K562 (cell line): ENCODE results near the gene CAPN8. TPM values are rescaled to one million over a fixed set of nuclear protein-coding genes. Genes with fewer than 3 reads are reported as not detected.

ENCODE experiments used
- ATAC-seq: fragments of 200-7000 bp; cut with Tn5 transposase; 3 replicates; pipeline ENCODE4 v1.9.1; 2020; ENCODE audit warnings: moderate library complexity
- BruUV-seq: library from RNA; stranded (reverse); fragments of 400-500 nt; replicated peaks from 2 replicates; lab custom pipeline; 2021; lab: Mats Ljungman, UMichigan
- CTCF ChIA-PET: fragments of 300-600 bp; formaldehyde crosslinking; extraction: SDS; loops from one replicate; lab custom pipeline; 2021; ENCODE audit warnings: low intra/inter-chr PET ratio; lab: Yijun Ruan, JAX
- POLR2A ChIA-PET: fragments of 300-600, 350-650 bp; sonication (Branson Sonifier 250); formaldehyde crosslinking; extraction: SDS; loops from one replicate; lab custom pipeline; 2021; ENCODE audit warnings: antibody characterized with exemption, inconsistent platforms; lab: Yijun Ruan, JAX
- DNase-seq, 4 experiments: peaks; one replicate each; pipeline versions ENCODE4 v3.0.0 to v3.0.0-alpha.2; 2011 to 2018; ENCODE audit warnings: low spot score in 3 of 4, mixed read lengths in 3 of 4; ENCODE audit errors: extremely low read depth in 1 of 4
- FAIRE-seq: peaks from 2 replicates; lab custom pipeline; 2011; peaks lifted over from hg19 to GRCh38; lab: Jason Lieb, UNC
- H2AFZ ChIP-seq: 2 replicates; pipeline ENCODE4 v1.6.0; 2011; ENCODE audit warnings: low read depth, low read length, control low read depth, inconsistent platforms
- H3K27ac ChIP-seq: fragments of 200-600 bp; 3 replicates; pipeline ENCODE4 v1.8.0; 2011; ENCODE audit warnings: low read depth, mild to moderate bottlenecking, control low read depth, inconsistent platforms, low read length, moderate library complexity, mixed read lengths; ENCODE audit errors: extremely low read depth
- H3K27me3 ChIP-seq, 2 experiments: fragments of 300-600 bp in 1 of 2; 2 replicates in 1 of 2; 3 replicates in 1 of 2; pipeline versions ENCODE4 v1.6.0 to v1.8.0; 2011; ENCODE audit warnings: inconsistent platforms in 2 of 2, low read length in 2 of 2, mild to moderate bottlenecking in 1 of 2, mixed read lengths in 1 of 2, moderate library complexity in 1 of 2; ENCODE audit not compliant: control insufficient read depth in 2 of 2, insufficient read depth in 2 of 2
- H3K36me3 ChIP-seq: fragments of 300-600 bp; 3 replicates; pipeline ENCODE4 v1.8.0; 2011; ENCODE audit warnings: mild to moderate bottlenecking, low read length, inconsistent platforms; ENCODE audit not compliant: control insufficient read depth, insufficient read depth
- H3K4me1 ChIP-seq, 2 experiments: fragments of 200-600 bp in 1 of 2; replicated peaks in 1 of 2; 2 replicates in 1 of 2; 3 replicates in 1 of 2; pipeline versions ENCODE4 v1.5.1 to v1.8.0; 2011; ENCODE audit warnings: inconsistent platforms in 2 of 2, low read length in 2 of 2, mild to moderate bottlenecking in 1 of 2, mixed read lengths in 1 of 2, moderate library complexity in 1 of 2; ENCODE audit not compliant: control insufficient read depth in 2 of 2, insufficient read depth in 2 of 2
- H3K4me2 ChIP-seq: 2 replicates; pipeline ENCODE4 v1.6.1; 2011; ENCODE audit warnings: low read length, control low read depth, inconsistent platforms, mixed read lengths; ENCODE audit not compliant: insufficient read depth
- H3K4me3 ChIP-seq: fragments of 200-600 bp; sonication (generic), shearing (Covaris generic); 2 replicates; pipeline ENCODE4 v1.5.1; 2016; ENCODE audit warnings: control low read depth, inconsistent platforms
- H3K79me2 ChIP-seq: fragments of 200-600 bp; 3 replicates; pipeline ENCODE4 v1.8.0; 2011; ENCODE audit warnings: low read length, inconsistent platforms; ENCODE audit not compliant: control insufficient read depth, insufficient read depth
- H3K9ac ChIP-seq, 2 experiments: 2 replicates each; pipeline versions ENCODE4 v1.6.0 to v1.6.1; 2011; ENCODE audit warnings: low read depth in 2 of 2, low read length in 2 of 2, control low read depth in 1 of 2, inconsistent platforms in 1 of 2, mild to moderate bottlenecking in 1 of 2, mixed read lengths in 1 of 2; ENCODE audit not compliant: insufficient read depth in 1 of 2
- H3K9me1 ChIP-seq: one replicate; pipeline ENCODE4 v1.6.0; 2011; ENCODE audit warnings: inconsistent platforms, mild to moderate bottlenecking, low read length, moderate library complexity; ENCODE audit not compliant: control insufficient read depth, insufficient read depth
- H3K9me3 ChIP-seq: replicated peaks from 2 replicates; pipeline ENCODE4 v1.5.1; 2011; ENCODE audit warnings: low read depth, low read length, inconsistent platforms; ENCODE audit not compliant: control insufficient read depth, insufficient read depth
- H4K20me1 ChIP-seq: replicated peaks from 2 replicates; pipeline ENCODE4 v1.6.1; 2011; ENCODE audit warnings: low read length, inconsistent platforms, mixed read lengths; ENCODE audit not compliant: control insufficient read depth, insufficient read depth
- CBX1 ChIP-seq: sonication (generic); IDR thresholded peaks from 2 replicates; pipeline ENCODE4 v1.6.1; 2016; ENCODE audit warnings: antibody characterized with exemption, low read depth, mild to moderate bottlenecking
- E2F6 ChIP-seq, 2 experiments: IDR thresholded peaks; 2 replicates each; pipeline ENCODE4 v1.6.1; 2011; ENCODE audit warnings: borderline replicate concordance in 1 of 2, control low read depth in 1 of 2, low read depth in 1 of 2, low read length in 1 of 2, mild to moderate bottlenecking in 1 of 2, mixed read lengths in 1 of 2, moderate library complexity in 1 of 2; ENCODE audit not compliant: insufficient read depth in 1 of 2, insufficient read length in 1 of 2, poor library complexity in 1 of 2, severe bottlenecking in 1 of 2; ENCODE audit errors: extremely low read depth in 1 of 2
- EGR1 ChIP-seq: fragments of 450-650 bp; conservative IDR thresholded peaks from 2 replicates; pipeline ENCODE4 v1.6.1; 2017; ENCODE audit warnings: mild to moderate bottlenecking
- FOSL1 ChIP-seq: fragments of 200-800 bp; sonication (Bioruptor generic); conservative IDR thresholded peaks from 2 replicates; pipeline ENCODE4 v1.6.1; 2016; ENCODE audit warnings: missing genetic modification characterization, missing compliant biosample characterization
- JUN ChIP-seq, 2 experiments: sonication (generic) in 1 of 2; formaldehyde crosslinking in 1 of 2; IDR thresholded peaks; 2 replicates each; pipeline versions ENCODE4 v1.6.1 to v1.8.0; 2012 to 2022; ENCODE audit warnings: borderline replicate concordance in 2 of 2, mild to moderate bottlenecking in 2 of 2, improper control_type of control experiment in 1 of 2, low read depth in 1 of 2, low read length in 1 of 2, missing genetic modification reagents in 1 of 2
- MLLT1 ChIP-seq, 2 experiments: fragments of 450-650 bp; IDR thresholded peaks; 2 replicates each; pipeline ENCODE4 v1.6.1; 2016
- NR2C2 ChIP-seq, 2 experiments: fragments of 200-800 bp in 1 of 2; sonication (Bioruptor generic) in 1 of 2; sonication (generic) in 1 of 2; formaldehyde crosslinking in 1 of 2; IDR thresholded peaks; 2 replicates each; pipeline versions ENCODE4 v1.6.1 to v1.8.0; 2016 to 2022; ENCODE audit warnings: mild to moderate bottlenecking in 1 of 2, missing compliant biosample characterization in 1 of 2, missing genetic modification characterization in 1 of 2, missing genetic modification reagents in 1 of 2
- PHF21A ChIP-seq: fragments of 450-650 bp; IDR thresholded peaks from 2 replicates; pipeline ENCODE4 v1.6.1; 2017; ENCODE audit warnings: low read depth, borderline replicate concordance
- PHF8 ChIP-seq: fragments of 200-600 bp; sonication (generic); IDR thresholded peaks from 2 replicates; pipeline ENCODE4 v1.6.1; 2012; ENCODE audit warnings: mixed run types, mild to moderate bottlenecking, inconsistent platforms, low read length, moderate library complexity, borderline replicate concordance
- RBFOX2 ChIP-seq: fragments of 200-400 bp; formaldehyde crosslinking; IDR thresholded peaks from 2 replicates; pipeline ENCODE4 v1.6.1; 2017; ENCODE audit warnings: low read depth, mild to moderate bottlenecking, low read length, moderate library complexity
- RCOR1 ChIP-seq, 2 experiments: IDR thresholded peaks; 2 replicates each; pipeline ENCODE4 v1.6.1; 2012; ENCODE audit warnings: low read depth in 2 of 2, low read length in 2 of 2, borderline replicate concordance in 1 of 2, improper control_type of control experiment in 1 of 2
- SAP30 ChIP-seq: fragments of 200-600 bp; sonication (generic); IDR thresholded peaks from 2 replicates; pipeline ENCODE4 v1.6.1; 2012; ENCODE audit warnings: borderline replicate concordance, low read depth, mild to moderate bottlenecking, moderate library complexity, low read length, control low read depth, inconsistent platforms; ENCODE audit not compliant: insufficient read depth, poor library complexity, severe bottlenecking
- SIN3A ChIP-seq, 2 experiments: fragments of 150-350 bp in 1 of 2; IDR thresholded peaks; 2 replicates each; pipeline ENCODE4 v1.6.1; 2011 to 2016; ENCODE audit warnings: borderline replicate concordance in 2 of 2, low read depth in 2 of 2, low read length in 2 of 2, mild to moderate bottlenecking in 2 of 2, moderate library complexity in 2 of 2; ENCODE audit not compliant: control insufficient read depth in 1 of 2
- ZFX ChIP-seq: sonication (generic); formaldehyde crosslinking; IDR thresholded peaks from 2 replicates; pipeline ENCODE4 v1.8.0; 2022; ENCODE audit warnings: mild to moderate bottlenecking, missing genetic modification reagents, moderate library complexity
- ZNF184 ChIP-seq: sonication (generic); formaldehyde crosslinking; IDR thresholded peaks from 2 replicates; pipeline ENCODE4 v1.5.0; 2020; ENCODE audit warnings: missing genetic modification reagents
- whole genome bisulfite sequencing: fragments of 100-300 bp; shearing (Covaris generic); methylation state at CpG from one replicate; pipeline ENCODE4 v1.1.6; 2016; ENCODE audit warnings: low coverage, mixed read lengths; ENCODE audit not compliant: insufficient coverage; ENCODE audit errors: missing lambda C conversion rate; 5-methylcytosine and 5-hydroxymethylcytosine counted together
- in situ Hi-C: fragments of 300-500 bp; cut with MboI; formaldehyde crosslinking; loops from 4 replicates; pipeline ENCODE4 v1.15.0; 2018; ENCODE audit warnings: inconsistent platforms, mixed read lengths
- intact Hi-C: fragments of 100-400 bp; cut with micrococcal nuclease; formaldehyde crosslinking; loops from 2 replicates; pipeline ENCODE4 v1.14.2; 2022
- polyA plus RNA-seq, 8 experiments: library from polyadenylated mRNA; depleted of rRNA in 4 of 8; stranded (reverse) in 5 of 8; unstranded in 3 of 8; fragments of >200 nt; fragmentation: Nextera tagmentation in 2 of 8; fragmentation: Illumina TruSeq in 1 of 8; extraction: Ambion mirVana in 2 of 8; extraction: Trizol in 1 of 8; gene quantifications; 2 replicates each; pipeline versions ENCODE4 v1.2.1 to v1.2.3, GENCODE V29; 2011 to 2014; ENCODE audit warnings: inconsistent platforms in 1 of 8, missing spikeins in 1 of 8
- total RNA-seq, 7 experiments: library from RNA; depleted of rRNA in 6 of 7; stranded (reverse); fragments of >200 nt in 6 of 7; fragmentation: Illumina TruSeq in 2 of 7; extraction: Trizol in 2 of 7; gene quantifications; 2 replicates each; pipeline versions ENCODE4 v1.2.1 to v1.2.3, GENCODE V29; 2011 to 2021; ENCODE audit warnings: low replicate concordance in 1 of 7

Gene CAPN8
- total and polyA plus RNA-seq, 9 of the 15 experiments (the other 6 are each of a cell fraction or from before 2014, with no cell fraction given): 0.06 TPM; not detected in 8

- intact Hi-C loops: no loop called here
- Histone ChIP-seq H3K79me2 (peaks cover 46% of the 10 kb centered on the region), H3K9me3 (no peaks in the 10 kb centered on the region), H3K27ac (peak overlapping the region; percentile 89), H2AFZ (peak overlapping the region; percentile 92), H4K20me1 (no peaks in the 10 kb centered on the region), H3K4me1 (peaks cover 47 to 59% of the 10 kb centered on the region in 2 experiments), H3K36me3 (peaks cover 23% of the 10 kb centered on the region), H3K9ac (peak overlapping the region; percentile 87 to 98), H3K4me3 (peak overlapping the region; percentile 75), H3K4me2 (peak overlapping the region; percentile 88), H3K27me3 (no peaks in the 10 kb centered on the region), H3K9me1 (no peaks in the 10 kb centered on the region)
- DNase-seq: peak; percentile 52 to 86 (median 76)
- POLR2A ChIA-PET: interaction anchor here (0.6 to 1.0 kb wide), 6 partner anchors 8 to 651 kb away, joined by 3 to 4 read pairs (median 3); no protein-coding TSS in a partner anchor
- in situ Hi-C loops: loop anchor here (25.0 kb wide), 1 partner anchor 199 kb away; no protein-coding TSS in a partner anchor
- WGBS: 1% methylated on average over 21 of the region's 40 CpGs
- no TSS peak for BruUV-seq
- CTCF ChIA-PET: interaction anchor here (2.1 kb wide), 1 partner anchor 36 kb away, joined by 14 read pairs; no protein-coding TSS in a partner anchor
- no peak for FAIRE-seq
- peak; percentile 66 for ATAC-seq
- TF ChIP-seq CBX1: no peak
- peak; percentile 32; the same call in 1 of the 2 replicates for TF ChIP-seq EGR1
- TF ChIP-seq RCOR1 (IDR thresholded peaks at IDR 0.05; ENCODE audit: borderline replicate concordance in 1 of 2, low read depth in 2 of 2, low read length in 2 of 2): 0 out of 4 replicates have a peak, but pooled peaks of 1 of the 2 experiments have one; percentile 9
- TF ChIP-seq NR2C2 (CRISPR knock-in tag; IDR thresholded peaks at IDR 0.05): no peak
- peak; percentile 10; the same call in 1 of the 2 replicates for TF ChIP-seq NR2C2 (tag; IDR thresholded peaks at IDR 0.05)
- TF ChIP-seq SIN3A (IDR thresholded peaks at IDR 0.05; ENCODE audit: borderline replicate concordance in 2 of 2, control insufficient read depth in 1 of 2, low read depth in 2 of 2, low read length in 2 of 2): peak in 1 of 2 experiments; percentile 54; a peak in 1 of 4 replicates
- 0 out of 2 replicates have a peak, but pooled peaks have one; percentile 6 for TF ChIP-seq ZFX (CRISPR knock-in tag)
- TF ChIP-seq E2F6 (IDR thresholded peaks at IDR 0.05; ENCODE audit: borderline replicate concordance in 1 of 2, extremely low read depth in 1 of 2, insufficient read depth in 1 of 2, insufficient read length in 1 of 2, low read depth in 1 of 2, low read length in 1 of 2, poor library complexity in 1 of 2, severe bottlenecking in 1 of 2): peak in 1 of 2 experiments; percentile 31
- TF ChIP-seq JUN (IDR thresholded peaks at IDR 0.05; ENCODE audit: borderline replicate concordance, low read depth, low read length): no peak
- no peak for TF ChIP-seq JUN (CRISPR knock-in tag; IDR thresholded peaks at IDR 0.05; ENCODE audit: borderline replicate concordance)
- 0 out of 2 replicates have a peak, but pooled peaks have one; percentile 6 for TF ChIP-seq FOSL1 (tag)
- peak in 1 of 2 experiments; percentile 10; a peak in 1 of 4 replicates for TF ChIP-seq MLLT1 (IDR thresholded peaks at IDR 0.05)
- TF ChIP-seq RBFOX2: peak; percentile 63; the same call in 1 of the 2 replicates
- no peak for TF ChIP-seq ZNF184 (CRISPR knock-in tag)
- peak; percentile 19 for TF ChIP-seq SAP30
- TF ChIP-seq PHF8: peak; percentile 30; the same call in 1 of the 2 replicates
- TF ChIP-seq PHF21A: peak; percentile 80; the same call in 1 of the 2 replicates
These were observed 47.5 kb upstream of the CAPN8 start for GRCh38 chr1:223712850-223713474.
